HG03108 (cell line): Measurements from ENCODE around the gene FSIP1.

Experiments
- ATAC-seq: cut with Tn5 transposase; IDR thresholded peaks from one replicate; pipeline ENCODE4 v1.9.1; 2021; ENCODE audit warnings: moderate library complexity; ENCODE audit not compliant: unreplicated experiment

FSIP1 gene

DNA sequence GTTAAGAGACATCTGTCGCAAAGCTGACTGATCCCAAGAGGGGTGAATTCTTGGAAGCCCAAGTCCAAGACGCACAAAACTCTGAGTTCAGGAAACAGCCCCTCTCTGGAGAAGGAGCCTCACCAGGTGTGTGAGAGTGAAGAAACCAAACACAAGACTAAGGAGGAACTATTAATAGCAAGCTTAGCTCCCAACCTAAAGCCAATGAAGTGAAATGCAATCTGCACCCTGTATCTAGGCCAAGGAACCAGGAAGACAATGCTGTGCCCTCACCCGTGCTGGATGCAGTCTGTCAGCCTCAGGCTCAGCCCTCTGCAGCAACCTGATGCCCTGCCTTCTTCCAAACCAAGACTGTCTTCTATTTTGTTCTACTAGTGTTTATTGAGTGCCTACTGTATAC, 224.2 kb downstream of the FSIP1 start:
- ATAC-seq, result no peak

DNA sequence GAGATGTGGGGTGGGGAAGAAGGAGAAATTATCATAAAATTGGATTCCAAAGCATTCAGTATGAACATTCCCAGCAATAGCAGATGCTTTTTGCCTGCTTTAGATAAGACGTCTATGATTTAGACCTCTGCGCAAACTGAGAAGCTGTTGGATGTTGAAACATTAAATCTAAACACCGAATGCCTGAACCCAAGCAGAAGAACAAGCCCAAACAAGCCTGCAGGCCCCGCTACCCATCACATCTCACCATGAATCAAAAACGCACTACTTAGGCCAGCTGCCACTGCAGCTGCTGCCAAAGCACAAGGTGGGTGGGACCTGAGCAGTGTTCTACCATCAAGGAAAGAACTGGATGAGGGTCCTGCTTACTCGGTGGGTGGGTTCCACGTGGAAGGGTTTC, 226.2 kb downstream of the FSIP1 start:
- no peak for ATAC-seq

DNA sequence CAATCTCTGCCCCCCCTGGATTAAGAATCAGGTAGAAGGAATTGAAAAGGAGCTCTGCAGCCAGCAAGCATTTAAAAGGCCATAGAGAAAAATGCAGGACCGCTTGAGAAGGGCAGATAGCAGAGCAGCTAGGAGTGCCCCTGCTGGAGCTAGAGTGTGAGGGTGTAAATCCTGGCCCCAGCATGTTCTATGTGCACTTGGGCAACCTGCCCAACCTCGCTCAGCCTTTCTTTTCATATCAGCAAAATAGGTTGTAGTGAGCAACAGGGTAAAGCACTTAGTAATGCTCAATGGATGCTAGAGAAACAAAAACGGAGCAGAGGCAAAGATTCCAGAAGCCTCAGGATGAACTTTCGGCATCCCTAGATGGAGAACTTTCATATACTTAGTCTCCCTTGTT, 226.8 kb downstream of the FSIP1 start:
- ATAC-seq, result no peak

DNA sequence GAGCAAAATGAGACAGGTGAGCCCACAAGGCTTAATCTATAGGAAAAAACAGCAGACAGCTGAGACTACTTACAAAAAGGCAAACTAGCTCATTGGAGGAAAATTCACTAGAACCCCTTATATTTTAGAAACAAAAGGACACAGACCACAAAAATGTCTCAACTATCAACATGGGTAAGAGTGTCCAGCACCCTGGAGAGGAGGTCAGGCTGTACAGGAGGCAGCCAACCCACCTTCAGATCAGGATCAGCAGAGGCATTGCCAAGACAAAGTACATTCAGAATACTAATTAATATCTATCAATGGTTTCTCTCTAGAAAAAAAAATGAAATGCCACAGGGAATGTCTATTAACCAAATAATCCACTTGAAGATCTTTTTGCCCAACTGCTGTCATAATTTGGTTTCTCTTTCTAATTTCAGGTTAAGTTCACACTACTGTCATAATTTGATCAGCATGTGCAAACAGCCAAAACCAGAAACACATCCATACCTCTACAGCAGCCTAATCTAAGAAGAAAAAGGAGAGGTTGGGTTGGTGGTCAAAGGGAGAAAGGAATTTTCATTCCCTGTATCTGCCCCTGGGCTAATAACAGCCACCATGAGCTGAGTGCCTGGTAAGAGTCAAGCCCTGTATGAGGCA, 227.8 kb downstream of the FSIP1 start:
- ATAC-seq, result no peak

DNA sequence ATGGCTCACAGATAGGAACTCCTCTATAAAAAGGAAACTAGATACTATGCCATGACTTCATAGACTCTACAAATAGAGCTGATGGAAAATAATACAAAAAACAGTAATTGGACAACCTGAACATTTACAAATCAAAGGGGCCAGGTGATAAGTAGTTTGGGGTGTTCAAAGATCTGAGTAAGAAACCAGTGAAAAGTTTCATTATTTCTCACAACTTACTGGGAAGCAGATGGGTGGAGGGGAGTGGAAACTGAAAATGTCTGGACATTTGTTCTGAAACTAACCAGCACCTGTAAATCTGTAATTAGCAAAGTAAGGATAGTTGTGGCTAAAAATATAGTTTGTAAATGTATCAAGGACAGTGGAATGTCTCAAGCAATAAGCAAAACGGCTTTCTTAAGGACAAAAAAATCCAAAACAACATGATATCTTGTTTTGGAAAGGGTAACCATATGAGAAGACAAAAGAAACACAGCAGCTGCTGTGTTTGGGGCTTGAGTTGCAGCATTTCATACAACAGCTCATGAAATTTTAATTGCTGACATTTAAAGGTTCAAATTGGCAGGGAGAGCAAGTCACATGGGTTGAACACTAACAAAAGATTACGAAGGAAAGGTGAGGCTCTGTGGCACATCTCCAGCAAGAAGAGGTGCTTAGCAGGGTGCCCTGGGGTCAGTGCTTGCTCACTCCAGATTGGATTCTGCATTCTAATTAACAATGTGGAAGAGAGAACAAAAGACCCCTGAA, 228.5 kb downstream of the FSIP1 start:
- no peak for ATAC-seq

DNA sequence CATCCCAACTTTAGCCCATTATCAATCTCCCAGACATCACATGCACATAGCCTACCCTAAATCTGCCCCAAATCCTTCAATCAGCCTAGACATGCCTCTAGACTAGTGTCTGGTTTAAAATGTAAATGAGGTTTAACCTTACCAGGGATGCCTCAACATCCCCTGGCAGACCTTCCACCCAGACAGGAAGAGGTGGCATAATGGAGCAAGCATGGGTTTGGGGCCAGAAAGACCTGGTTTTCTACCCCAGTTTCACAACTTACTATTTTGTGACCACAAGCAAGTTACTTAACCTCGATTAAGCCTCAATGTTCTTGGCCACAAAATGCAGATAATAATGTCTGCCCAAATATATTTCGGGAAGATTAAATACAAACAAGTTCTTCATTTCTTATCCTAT, 230.1 kb downstream of the FSIP1 start:
- no peak for ATAC-seq

DNA sequence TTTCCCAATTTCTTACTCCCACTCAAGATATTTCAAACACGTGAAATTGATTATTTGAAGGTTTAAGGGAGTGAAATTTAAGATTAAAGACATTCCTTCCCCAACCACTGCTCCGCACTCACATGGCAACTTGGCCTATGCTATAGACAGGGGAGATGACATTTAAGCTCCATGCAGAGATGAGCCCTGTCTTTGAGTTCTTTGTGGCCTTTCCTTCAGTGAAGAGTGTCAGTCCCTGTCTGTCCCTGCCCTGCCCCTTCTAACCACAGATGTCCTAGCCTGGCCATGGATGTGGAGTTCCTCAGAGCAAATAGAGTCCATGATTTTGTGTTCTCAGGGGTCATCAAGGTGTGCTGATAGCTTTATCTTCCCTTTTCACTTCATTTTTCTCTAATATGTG, 231.2 kb downstream of the FSIP1 start:
- ATAC-seq, result no peak
